Hepatocyte (in vitro differentiated cells): ENCODE measurements around the gene OCA2. TPM values are rescaled to one million over a fixed set of nuclear protein-coding genes. Genes with fewer than 3 reads are reported as not detected.

Experiments used
- DNase-seq: peaks from one replicate; pipeline ENCODE4 v3.0.0-alpha.2; 2016; ENCODE audit warnings: low spot score
- H2AFZ ChIP-seq: fragments of 200-600 bp; sonication (generic); 2 replicates; pipeline ENCODE4 v1.6.0; 2016; ENCODE audit warnings: antibody characterized with exemption, mild to moderate bottlenecking
- H3K27ac ChIP-seq: fragments of 200-600 bp; sonication (generic); 2 replicates; pipeline ENCODE4 v1.5.1; 2016; ENCODE audit warnings: mild to moderate bottlenecking
- H3K27me3 ChIP-seq: fragments of 200-600 bp; sonication (generic); 2 replicates; pipeline ENCODE4 v1.6.1; 2016
- H3K36me3 ChIP-seq: fragments of 200-600 bp; sonication (generic); replicated peaks from 2 replicates; pipeline ENCODE4 v1.5.1; 2016; ENCODE audit warnings: low read depth; ENCODE audit not compliant: insufficient read depth
- H3K4me1 ChIP-seq: fragments of 200-600 bp; sonication (generic); 2 replicates; pipeline ENCODE4 v1.5.1; 2016; ENCODE audit warnings: mild to moderate bottlenecking, moderate library complexity; ENCODE audit not compliant: insufficient read depth
- H3K4me2 ChIP-seq: fragments of 200-600 bp; sonication (generic); 2 replicates; pipeline ENCODE4 v1.6.0; 2016
- H3K4me3 ChIP-seq: fragments of 200-600 bp; sonication (generic); 2 replicates; pipeline ENCODE4 v1.5.1; 2016; ENCODE audit warnings: mild to moderate bottlenecking
- H3K79me2 ChIP-seq: fragments of 200-600 bp; sonication (generic); 2 replicates; pipeline ENCODE4 v1.6.0; 2017; ENCODE audit warnings: mild to moderate bottlenecking
- H3K9me2 ChIP-seq: fragments of 200-600 bp; sonication (generic); replicated peaks from 2 replicates; pipeline ENCODE4 v1.6.0; 2017; ENCODE audit warnings: mild to moderate bottlenecking; ENCODE audit not compliant: insufficient read depth
- H3K9me3 ChIP-seq: fragments of 200-600 bp; sonication (generic); 2 replicates; pipeline ENCODE4 v1.5.1; 2016; ENCODE audit warnings: low read depth, mild to moderate bottlenecking
- H4K20me1 ChIP-seq: fragments of 200-600 bp; sonication (generic); 2 replicates; pipeline ENCODE4 v1.6.0; 2016; ENCODE audit warnings: mild to moderate bottlenecking; ENCODE audit not compliant: insufficient read depth, poor library complexity, severe bottlenecking
- CTCF ChIP-seq: fragments of 200-600 bp; sonication (generic); IDR thresholded peaks from 2 replicates; pipeline ENCODE4 v1.5.1; 2016; ENCODE audit warnings: antibody characterized with exemption, mild to moderate bottlenecking; ENCODE audit not compliant: poor library complexity
- EZH2 ChIP-seq: fragments of 200-600 bp; sonication (generic); IDR thresholded peaks from 2 replicates; pipeline ENCODE4 v1.6.1; 2016; ENCODE audit warnings: antibody characterized with exemption, mild to moderate bottlenecking, borderline replicate concordance
- EZH2phosphoT487 ChIP-seq: fragments of 200-600 bp; sonication (generic); IDR thresholded peaks from one replicate; pipeline ENCODE4 v1.6.1; 2018; ENCODE audit warnings: antibody characterized with exemption, mild to moderate bottlenecking, low read depth, moderate library complexity; ENCODE audit not compliant: unreplicated experiment, severe bottlenecking
- WGBS: methylation state at CpG from one replicate; pipeline ENCODE4 v1.1.6; 2016; ENCODE audit warnings: low lambda C conversion rate; ENCODE audit errors: missing lambda C conversion rate; 5-methylcytosine and 5-hydroxymethylcytosine counted together
- polyA plus RNA-seq: library from polyadenylated mRNA; unstranded; fragments of >200 nt; fragmentation: Nextera tagmentation; extraction: Ambion mirVana; gene quantifications from 2 replicates; pipeline ENCODE4 v1.2.1, GENCODE V29; 2016
- total RNA-seq: library from RNA; depleted of rRNA; stranded (reverse); fragments of >200 nt; gene quantifications from 2 replicates; pipeline ENCODE4 v1.2.3, GENCODE V29; 2014

OCA2 gene
- total and polyA plus RNA-seq, 2 experiments from 2014 or later = 25.1 to 27.7 TPM

DNA sequence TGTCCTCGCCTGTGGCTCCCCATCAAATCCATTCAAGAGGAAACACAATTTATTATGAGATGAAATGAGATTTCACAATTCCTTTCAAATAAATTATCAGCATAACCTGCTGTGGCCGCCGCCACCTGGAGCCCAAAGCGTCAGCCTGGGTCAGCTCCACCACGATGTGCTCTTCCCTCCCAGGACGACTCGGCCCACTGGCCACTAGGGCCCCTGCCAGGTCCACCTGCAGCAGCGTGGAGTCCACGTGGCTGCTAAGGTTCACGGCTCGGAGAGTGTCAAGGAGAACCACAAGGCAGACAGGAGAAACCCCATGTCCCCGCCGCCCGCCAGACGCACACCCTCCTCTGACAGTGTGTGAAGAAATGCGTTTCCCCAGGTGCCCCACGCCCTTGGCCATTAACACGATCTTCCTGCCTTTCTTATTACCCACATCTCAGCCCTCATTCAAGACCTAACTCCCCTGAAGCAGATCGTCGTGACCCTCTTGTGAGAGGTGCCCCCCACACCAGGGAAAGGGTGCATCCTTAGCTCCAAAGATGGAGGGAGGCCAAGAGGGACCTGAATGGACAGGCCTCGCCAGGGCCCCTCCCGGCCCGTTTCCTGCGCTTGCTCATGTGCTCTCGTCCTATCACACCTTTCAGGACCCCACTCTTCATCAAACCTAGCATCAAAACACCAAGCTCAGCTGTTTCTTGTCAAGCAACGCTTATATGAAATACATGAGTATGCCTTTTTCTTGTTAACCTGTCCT lies 80.6 kb downstream of the OCA2 start:
- WGBS = 93% methylated on average over 22 of the region's 26 CpGs
- DNase-seq = no peak
- H3K79me2 ChIP-seq = no peaks in the 10 kb centered on the region
- H3K27ac ChIP-seq = no peak overlapping the region
- no peak overlapping the region for H3K4me3 ChIP-seq
- TF ChIP-seq CTCF = no peak
- no peak for TF ChIP-seq EZH2
- no peak for TF ChIP-seq EZH2phosphoT487
- no peaks in the 10 kb centered on the region for H3K9me2 ChIP-seq
- no peak overlapping the region for H3K4me2 ChIP-seq
- H3K27me3 ChIP-seq = no peaks in the 10 kb centered on the region
- H3K36me3 ChIP-seq = no peaks in the 10 kb centered on the region
- no peaks in the 10 kb centered on the region for H3K9me3 ChIP-seq
- no peaks in the 10 kb centered on the region for H4K20me1 ChIP-seq
- no peak overlapping the region for H2AFZ ChIP-seq
- H3K4me1 ChIP-seq = peaks cover 4% of the 10 kb centered on the region

DNA sequence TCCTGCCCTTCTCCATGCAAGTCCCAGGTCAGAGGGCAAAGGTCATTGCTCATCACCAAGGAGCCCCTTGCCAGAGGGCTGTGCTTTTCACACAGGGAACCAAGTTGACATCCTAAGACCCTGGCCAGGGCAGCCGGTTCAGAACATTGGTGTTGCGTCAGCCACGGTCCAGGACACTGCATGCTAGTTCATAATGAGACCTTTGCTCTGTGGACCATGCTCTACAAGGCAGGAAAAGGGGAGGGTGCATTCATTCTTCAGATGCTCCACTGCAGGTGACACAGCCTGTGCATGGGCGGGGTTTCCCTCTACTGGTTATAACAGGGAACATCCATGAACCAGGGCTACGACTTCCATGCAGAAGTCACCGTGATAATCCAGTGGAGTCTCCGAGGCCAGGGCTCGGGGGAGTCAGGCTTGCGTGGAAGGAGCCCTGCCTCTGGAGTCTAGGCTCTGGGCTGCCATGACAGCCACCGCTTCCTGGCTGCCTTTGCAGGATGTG lies 81.6 kb downstream of the OCA2 start:
- Histone ChIP-seq H2AFZ (no peak overlapping the region), H3K9me2 (no peaks in the 10 kb centered on the region), H3K4me2 (no peak overlapping the region), H3K36me3 (no peaks in the 10 kb centered on the region), H4K20me1 (no peaks in the 10 kb centered on the region), H3K27me3 (no peaks in the 10 kb centered on the region), H3K4me3 (no peak overlapping the region), H3K27ac (no peak overlapping the region), H3K4me1 (peaks cover 4% of the 10 kb centered on the region), H3K9me3 (no peaks in the 10 kb centered on the region), H3K79me2 (no peaks in the 10 kb centered on the region)
- peak; percentile 79 for DNase-seq
- 76% methylated on average over 10 of the region's 10 CpGs for WGBS
- no peak for TF ChIP-seq EZH2
- no peak for TF ChIP-seq EZH2phosphoT487
- TF ChIP-seq CTCF = peak; percentile 42

DNA sequence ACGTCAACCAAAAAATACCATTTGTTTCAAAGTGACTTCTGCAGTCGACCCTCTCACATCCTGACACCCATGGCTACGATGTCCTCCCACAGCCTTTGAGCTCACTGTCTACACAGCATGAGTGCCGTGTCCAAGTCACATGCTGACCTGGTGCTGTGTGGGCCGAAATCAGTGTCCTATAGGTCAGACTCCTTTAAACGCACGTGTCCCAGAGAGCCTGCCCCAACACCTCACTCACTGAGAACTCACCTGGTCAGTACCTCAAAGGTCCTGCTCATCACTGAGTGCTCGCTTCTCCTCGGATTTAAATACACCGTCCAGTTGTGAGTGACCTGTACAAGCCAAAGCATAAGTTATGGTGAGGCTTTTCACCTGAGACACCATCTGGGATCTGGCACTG lies 83.3 kb downstream of the OCA2 start:
- Histone ChIP-seq H3K9me3 (no peaks in the 10 kb centered on the region), H3K4me1 (no peaks in the 10 kb centered on the region), H3K4me3 (no peak overlapping the region), H4K20me1 (no peaks in the 10 kb centered on the region), H3K79me2 (no peaks in the 10 kb centered on the region), H2AFZ (no peak overlapping the region), H3K36me3 (no peaks in the 10 kb centered on the region), H3K9me2 (no peaks in the 10 kb centered on the region), H3K27me3 (no peaks in the 10 kb centered on the region), H3K27ac (no peak overlapping the region), H3K4me2 (no peak overlapping the region)
- TF ChIP-seq CTCF (no peak), EZH2 (no peak), EZH2phosphoT487 (no peak)
- WGBS = 95% methylated on average over 10 of the region's 10 CpGs
- DNase-seq = no peak
